HL-60 (cell line): ENCODE data around the gene MICA.
"Not testable (repeated sequence)": the region's sequence is repeated elsewhere in the genome, so short reads cannot be mapped to it uniquely, and the experiment has no call there.

Source experiments
- DNase-seq, 2 experiments: peaks; one replicate each; pipeline ENCODE4 v3.0.0-alpha.2; 2010 to 2020; ENCODE audit warnings: low read depth in 1 of 2, low spot score in 1 of 2
- H3K27ac ChIP-seq: fragments of 250-450 bp; sonication (Bioruptor Pico); replicated peaks from 2 replicates; pipeline ENCODE4 v1.5.1; 2020; ENCODE audit warnings: mild to moderate bottlenecking, moderate library complexity
- H3K27me3 ChIP-seq: fragments of 250-450 bp; sonication (Bioruptor Pico); 2 replicates; pipeline ENCODE4 v1.5.1; 2021; ENCODE audit warnings: mild to moderate bottlenecking, moderate library complexity; ENCODE audit not compliant: insufficient read depth, poor library complexity, severe bottlenecking
- H3K4me3 ChIP-seq: replicated peaks from 2 replicates; pipeline ENCODE4 v1.5.1; 2011; ENCODE audit warnings: mild to moderate bottlenecking, control low read depth, low read length; ENCODE audit not compliant: insufficient read depth
- CTCF ChIP-seq: IDR thresholded peaks from one replicate; pipeline ENCODE4 v1.5.1; 2011; ENCODE audit warnings: low read length, control low read depth, inconsistent platforms; ENCODE audit not compliant: insufficient read depth
- GABPA ChIP-seq: IDR thresholded peaks from 2 replicates; pipeline ENCODE4 v1.6.1; 2012; ENCODE audit warnings: low read depth
- POLR2AphosphoS5 ChIP-seq: IDR thresholded peaks from 2 replicates; pipeline ENCODE4 v1.6.1; 2012; ENCODE audit warnings: low read depth
- REST ChIP-seq: IDR thresholded peaks from 2 replicates; pipeline ENCODE4 v1.6.1; 2012; ENCODE audit warnings: low read depth; ENCODE audit not compliant: insufficient replicate concordance
- SPI1 ChIP-seq: IDR thresholded peaks from 2 replicates; pipeline ENCODE4 v1.6.1; 2012; ENCODE audit warnings: low read depth, mild to moderate bottlenecking, borderline replicate concordance

MICA gene

GRCh38 chr6:31400467-31401289 is 2.7 kb upstream of the MICA start:
- DNase-seq = peak; percentile 79 to 91
- peak overlapping the region; percentile 85 for H3K27ac ChIP-seq
- no peaks in the 10 kb centered on the region for H3K27me3 ChIP-seq
- peak overlapping the region; percentile 73 for H3K4me3 ChIP-seq
- no peak for TF ChIP-seq CTCF
- TF ChIP-seq POLR2AphosphoS5 = peak; percentile 46; the same call in 1 of the 2 replicates

DNA sequence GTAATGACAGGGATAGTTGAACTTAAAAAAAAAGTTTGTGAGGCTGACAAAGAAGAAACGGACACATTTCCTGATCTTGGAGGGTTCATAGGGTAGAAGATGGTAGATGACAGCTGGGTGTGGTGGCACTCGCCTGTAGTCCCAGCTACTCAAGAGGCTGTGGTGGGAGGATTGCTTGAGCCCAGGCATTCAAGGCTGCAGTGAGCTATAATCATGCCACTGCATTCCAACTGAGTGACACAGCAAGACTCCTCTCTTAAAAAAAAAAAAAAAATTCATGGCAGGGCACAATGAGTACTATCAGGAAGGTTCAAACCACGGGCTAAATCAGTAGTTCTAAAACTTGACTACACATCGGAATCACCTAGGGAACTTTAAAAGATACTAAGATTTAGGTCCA is 2.0 kb upstream of the MICA start:
- Histone ChIP-seq H3K4me3 (peak overlapping the region; percentile 73), H3K27me3 (no peaks in the 10 kb centered on the region), H3K27ac (peak overlapping the region; percentile 85; the same call in 1 of the 2 replicates)
- TF ChIP-seq CTCF = no peak
- TF ChIP-seq POLR2AphosphoS5 = no peak
- TF ChIP-seq SPI1 = no peak
- no peak for TF ChIP-seq GABPA
- no peak for TF ChIP-seq REST
- DNase-seq = no peak

GRCh38 chr6:31402324-31403282 is 792 bp upstream of the MICA start:
- Histone ChIP-seq H3K27me3 (no peaks in the 10 kb centered on the region), H3K27ac (no peak overlapping the region; the same call in 1 of the 2 replicates), H3K4me3 (peak overlapping the region; percentile 45)
- TF ChIP-seq CTCF = no peak
- TF ChIP-seq GABPA = no peak
- TF ChIP-seq SPI1 = no peak
- TF ChIP-seq POLR2AphosphoS5 = no peak
- no peak for TF ChIP-seq REST
- no peak for DNase-seq

- DNase-seq, H3K4me3 ChIP-seq, H3K27me3 ChIP-seq, H3K27ac ChIP-seq: not testable (repeated sequence)
These were observed 618 bp downstream of the MICA start for GRCh38 chr6:31404061-31404364.
